PFSK-1 (cell line): ENCODE results near the gene CCIN.

Source experiments
- POLR2AphosphoS5 ChIP-seq: IDR thresholded peaks from 2 replicates; pipeline ENCODE4 v1.6.1; 2012; ENCODE audit warnings: low read depth, mild to moderate bottlenecking, control low read depth, low read length, moderate library complexity
- TAF1 ChIP-seq: IDR thresholded peaks from 2 replicates; pipeline ENCODE4 v1.6.1; 2012; ENCODE audit warnings: low read length, control low read depth, borderline replicate concordance; ENCODE audit not compliant: insufficient read depth

GRCh38 chr9:36174271-36174670 lies 5.1 kb downstream of the CCIN start:
- TF ChIP-seq POLR2AphosphoS5 (no peak), TAF1 (no peak)
